ENCODE data around the gene SEMA3D. TPM values are rescaled to one million over a fixed set of nuclear protein-coding genes. Genes with fewer than 3 reads are reported as not detected.

Gene SEMA3D
- total RNA-seq, 1 donor: 0.72 TPM

DNA sequence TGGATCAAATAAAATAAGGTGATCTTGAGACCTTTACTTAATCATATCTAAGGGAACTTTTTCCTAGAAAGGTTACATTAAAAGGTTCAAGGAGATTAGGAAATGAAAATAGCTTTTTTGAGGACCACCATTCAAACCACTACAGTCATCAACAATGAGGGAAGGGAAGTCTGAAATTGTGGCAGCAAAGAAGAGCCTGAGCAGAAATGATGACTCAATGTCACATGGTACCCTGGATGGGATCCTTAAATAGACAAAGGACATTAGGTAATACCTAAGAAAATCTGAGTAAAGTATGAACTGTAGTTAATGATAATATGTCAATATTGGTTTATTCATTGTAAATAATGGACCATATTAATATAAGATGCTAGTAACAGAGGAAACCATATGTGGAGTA, 236.0 kb downstream of the SEMA3D start:
- no peak overlapping the region for H3K4me3 ChIP-seq (ENCODE audit: insufficient read depth, low read length)
- no peaks in the 10 kb centered on the region for H3K79me2 ChIP-seq (ENCODE audit: insufficient read depth, low read length)
- no peaks in the 10 kb centered on the region for H3K9me3 ChIP-seq (ENCODE audit: low read depth, low read length)
- H3K36me3 ChIP-seq (ENCODE audit: insufficient read depth, low read length): no peaks in the 10 kb centered on the region
- H3K27ac ChIP-seq (ENCODE audit: low read depth, low read length): no peak overlapping the region
- H3K27me3 ChIP-seq (ENCODE audit: insufficient read depth, low read length): no peaks in the 10 kb centered on the region
- H2AFZ ChIP-seq (ENCODE audit: low read length): no peak overlapping the region
- TF ChIP-seq CTCF (IDR thresholded peaks at IDR 0.05; ENCODE audit: extremely low read depth, low read depth, low read length): no peak
- no peak for DNase-seq (ENCODE audit: insufficient read length, low spot score, missing footprints)
- H4K20me1 ChIP-seq (ENCODE audit: insufficient read depth, low read length): no peaks in the 10 kb centered on the region
- no peaks in the 10 kb centered on the region for H3K4me1 ChIP-seq (ENCODE audit: insufficient read depth, low read length)
- no peak overlapping the region for H3K4me2 ChIP-seq (ENCODE audit: insufficient read depth, low read length)

- Histone ChIP-seq H3K9me3 (ENCODE audit: low read depth, low read length) (no peaks in the 10 kb centered on the region), H3K27ac (ENCODE audit: low read depth, low read length) (no peak overlapping the region), H4K20me1 (ENCODE audit: insufficient read depth, low read length) (no peaks in the 10 kb centered on the region), H3K36me3 (ENCODE audit: insufficient read depth, low read length) (no peaks in the 10 kb centered on the region), H3K79me2 (ENCODE audit: insufficient read depth, low read length) (no peaks in the 10 kb centered on the region), H3K4me1 (ENCODE audit: insufficient read depth, low read length) (no peaks in the 10 kb centered on the region), H2AFZ (ENCODE audit: low read length) (no peak overlapping the region), H3K4me3 (ENCODE audit: insufficient read depth, low read length) (no peak overlapping the region), H3K4me2 (ENCODE audit: insufficient read depth, low read length) (no peak overlapping the region), H3K27me3 (ENCODE audit: insufficient read depth, low read length) (no peaks in the 10 kb centered on the region)
- no peak for DNase-seq (ENCODE audit: insufficient read length, low spot score, missing footprints)
- no peak for TF ChIP-seq CTCF (IDR thresholded peaks at IDR 0.05; ENCODE audit: extremely low read depth, low read depth, low read length)
Measured at GRCh38 chr7:84949501-84949900, 237.4 kb downstream of the SEMA3D start.

- H3K4me2 ChIP-seq (ENCODE audit: insufficient read depth, low read length): no peak overlapping the region
Measured at GRCh38 chr7:84949067-84949466, 237.8 kb downstream of the SEMA3D start.

DNA sequence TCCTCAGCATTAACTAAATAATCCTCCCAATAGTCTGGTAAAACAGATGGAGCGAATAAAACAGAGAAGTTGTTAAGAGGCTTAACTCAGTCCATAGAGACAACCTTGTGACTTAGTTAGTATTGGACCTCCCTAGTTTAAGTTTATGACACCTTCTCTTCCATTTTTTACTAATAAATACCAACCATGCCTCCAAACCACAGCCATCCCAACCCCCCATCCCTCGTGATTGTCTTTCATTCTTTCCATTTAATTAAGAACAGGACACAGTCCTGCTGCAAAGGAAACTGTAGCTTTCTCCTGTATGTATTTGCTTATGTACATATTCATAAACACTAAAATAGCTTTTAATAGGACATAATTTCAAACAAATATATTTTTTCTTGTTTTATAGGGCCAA, 238.2 kb downstream of the SEMA3D start:
- TF ChIP-seq CTCF (IDR thresholded peaks at IDR 0.05; ENCODE audit: extremely low read depth, low read depth, low read length): no peak

More at GRCh38 chr7:84949067-84949466, 237.8 kb downstream of the SEMA3D start:
- no peak for DNase-seq (ENCODE audit: insufficient read length, low spot score, missing footprints)
- Histone ChIP-seq H3K36me3 (ENCODE audit: insufficient read depth, low read length) (no peaks in the 10 kb centered on the region), H3K27me3 (ENCODE audit: insufficient read depth, low read length) (no peaks in the 10 kb centered on the region), H2AFZ (ENCODE audit: low read length) (no peak overlapping the region), H3K79me2 (ENCODE audit: insufficient read depth, low read length) (no peaks in the 10 kb centered on the region), H3K27ac (ENCODE audit: low read depth, low read length) (no peak overlapping the region), H3K9me3 (ENCODE audit: low read depth, low read length) (no peaks in the 10 kb centered on the region), H3K4me1 (ENCODE audit: insufficient read depth, low read length) (no peaks in the 10 kb centered on the region), H4K20me1 (ENCODE audit: insufficient read depth, low read length) (no peaks in the 10 kb centered on the region), H3K4me3 (ENCODE audit: insufficient read depth, low read length) (no peak overlapping the region)
- no peak for TF ChIP-seq CTCF (IDR thresholded peaks at IDR 0.05; ENCODE audit: extremely low read depth, low read depth, low read length)

More for the DNA sequence above, 238.2 kb downstream of the SEMA3D start:
- Histone ChIP-seq H3K4me1 (ENCODE audit: insufficient read depth, low read length) (no peaks in the 10 kb centered on the region), H3K36me3 (ENCODE audit: insufficient read depth, low read length) (no peaks in the 10 kb centered on the region), H2AFZ (ENCODE audit: low read length) (no peak overlapping the region), H3K27me3 (ENCODE audit: insufficient read depth, low read length) (no peaks in the 10 kb centered on the region), H3K79me2 (ENCODE audit: insufficient read depth, low read length) (no peaks in the 10 kb centered on the region), H3K4me3 (ENCODE audit: insufficient read depth, low read length) (no peak overlapping the region), H4K20me1 (ENCODE audit: insufficient read depth, low read length) (no peaks in the 10 kb centered on the region), H3K27ac (ENCODE audit: low read depth, low read length) (no peak overlapping the region), H3K9me3 (ENCODE audit: low read depth, low read length) (no peaks in the 10 kb centered on the region), H3K4me2 (ENCODE audit: insufficient read depth, low read length) (no peak overlapping the region)
- DNase-seq (ENCODE audit: insufficient read length, low spot score, missing footprints): no peak
